ENCODE data around the gene AVEN.

GRCh38 chr15:33912326-33912725 is 126.7 kb downstream of the AVEN start:
- TF ChIP-seq POLR2A (IDR thresholded peaks at IDR 0.05): no peak
- no peak for TF ChIP-seq CTCF (IDR thresholded peaks at IDR 0.05)
